GM19395 (cell line): Measurements from ENCODE around the gene PKMYT1.

Experiments used
- ATAC-seq: cut with Tn5 transposase; IDR thresholded peaks from one replicate; pipeline ENCODE4 v1.9.1; 2021; ENCODE audit warnings: mild to moderate bottlenecking, moderate library complexity; ENCODE audit not compliant: unreplicated experiment

PKMYT1 gene

DNA sequence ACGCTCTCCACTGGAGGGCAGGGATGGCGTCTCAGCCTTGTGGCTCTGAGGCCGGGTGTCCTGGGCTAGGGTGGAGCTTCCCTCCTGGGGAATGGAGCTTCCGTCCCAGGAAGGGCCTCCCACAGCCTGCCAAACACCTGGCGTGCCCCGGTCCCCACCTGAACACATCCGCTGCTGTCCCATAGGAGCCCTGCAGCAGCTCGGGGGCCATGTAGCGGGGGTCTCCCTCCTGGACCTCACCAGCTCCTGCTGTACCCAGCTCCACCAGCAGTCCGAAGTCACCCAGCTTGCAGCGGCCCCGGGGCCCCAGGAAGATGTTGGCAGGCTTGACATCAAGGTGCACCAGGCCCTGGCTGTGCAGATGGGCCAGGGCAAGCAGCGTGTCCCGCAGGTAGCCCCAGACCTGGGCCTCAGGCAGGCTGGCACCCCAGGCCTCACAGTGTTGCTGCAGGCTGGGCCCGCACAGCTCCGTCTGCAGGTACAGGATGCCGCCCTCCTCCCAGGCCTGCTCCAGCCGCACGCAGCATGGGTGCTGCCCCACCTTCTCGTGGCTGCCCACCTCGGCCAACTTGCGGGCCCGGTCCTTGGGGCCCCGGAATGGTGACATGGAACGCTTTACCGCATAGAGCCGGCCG is 5.0 kb downstream of the PKMYT1 start:
- no peak for ATAC-seq

DNA sequence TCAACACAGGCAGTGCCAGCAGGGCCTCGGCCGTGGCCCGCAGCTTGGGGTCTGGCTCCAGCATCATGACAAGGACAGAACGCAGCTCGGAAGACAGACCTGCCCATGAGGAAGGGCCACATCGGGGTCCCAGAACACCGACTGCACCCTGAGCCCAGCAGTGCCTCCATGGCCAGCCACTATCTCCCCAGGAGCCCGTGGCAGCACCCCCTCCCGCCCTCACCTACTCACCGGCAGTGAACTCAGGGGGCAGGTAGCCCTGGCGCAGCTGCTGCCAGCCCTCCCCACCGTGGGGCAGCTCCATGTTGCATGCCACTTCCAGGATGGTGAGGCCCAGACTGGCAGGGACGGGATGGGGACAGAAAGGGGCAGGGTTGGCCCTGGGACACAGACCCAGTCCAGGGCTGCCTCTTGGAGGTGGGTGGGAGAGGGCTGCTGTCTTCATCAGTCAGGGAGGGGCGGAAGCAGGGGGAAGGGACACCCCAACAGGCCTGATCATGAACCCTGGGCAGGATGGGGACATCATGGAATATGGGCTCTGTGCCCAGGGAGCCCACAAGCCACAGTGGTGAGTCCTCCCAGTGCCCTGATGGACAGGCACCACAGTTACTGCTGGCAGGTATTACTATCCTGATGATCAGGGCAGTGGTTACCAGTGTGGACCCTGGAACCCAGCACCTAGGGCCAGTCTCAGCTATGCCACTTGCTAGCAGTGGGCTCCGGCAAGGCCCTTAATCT is 5.8 kb downstream of the PKMYT1 start:
- no peak for ATAC-seq

DNA sequence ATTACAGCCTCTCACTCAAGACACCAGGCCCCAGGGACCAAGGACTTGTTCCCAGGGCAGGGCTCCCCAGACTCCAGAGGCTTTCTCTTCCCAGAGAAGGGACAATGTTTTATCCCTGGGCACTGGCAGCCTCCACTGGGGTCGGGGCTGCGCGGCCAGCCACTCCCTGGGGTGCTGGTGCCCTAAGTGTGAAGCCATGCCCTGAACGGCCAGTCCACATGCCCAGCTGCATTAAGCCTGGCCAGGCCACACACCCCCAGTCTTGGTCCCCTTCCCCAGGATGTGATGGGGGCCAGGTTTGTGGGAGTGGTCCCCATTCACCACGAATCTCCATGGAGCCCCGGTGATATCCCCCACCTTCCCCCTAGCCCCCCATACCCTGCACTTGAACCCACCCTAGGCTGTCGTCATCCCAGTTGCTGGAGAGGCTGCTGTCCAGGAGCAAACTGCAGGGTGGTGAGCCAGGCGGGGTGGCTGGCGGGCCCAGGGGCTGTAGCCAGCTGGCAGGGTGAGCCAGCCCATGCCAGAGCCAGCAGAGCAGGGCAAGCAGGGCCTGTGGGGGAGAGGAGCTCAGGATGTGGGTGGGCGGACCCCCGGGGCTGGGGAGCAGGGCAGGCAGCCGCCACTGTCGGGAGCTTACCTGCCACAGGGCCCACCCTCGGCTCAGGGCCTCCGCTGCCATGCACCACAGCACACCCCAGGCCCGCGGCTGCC is 6.5 kb downstream of the PKMYT1 start:
- ATAC-seq: no peak

DNA sequence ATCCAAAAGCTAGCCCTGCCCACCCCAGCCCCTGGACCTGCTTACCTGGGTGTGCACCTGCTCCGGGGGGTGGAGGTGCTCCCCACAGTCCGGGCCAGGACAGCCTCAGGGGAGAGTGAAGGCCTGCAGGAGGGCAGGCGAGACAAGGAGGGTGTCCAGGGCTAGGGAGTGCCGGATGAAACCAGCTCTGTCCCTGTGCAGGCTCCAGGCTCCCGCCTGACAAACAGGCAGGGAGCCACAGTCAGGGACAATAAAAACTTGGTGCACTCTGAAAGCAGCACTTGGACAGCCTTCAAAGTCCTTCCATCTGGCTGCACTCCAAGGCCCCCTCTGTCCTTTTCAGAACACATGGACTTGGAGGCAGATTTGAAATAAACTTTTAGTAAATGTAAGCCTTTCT is 7.2 kb downstream of the PKMYT1 start:
- ATAC-seq: no peak

DNA sequence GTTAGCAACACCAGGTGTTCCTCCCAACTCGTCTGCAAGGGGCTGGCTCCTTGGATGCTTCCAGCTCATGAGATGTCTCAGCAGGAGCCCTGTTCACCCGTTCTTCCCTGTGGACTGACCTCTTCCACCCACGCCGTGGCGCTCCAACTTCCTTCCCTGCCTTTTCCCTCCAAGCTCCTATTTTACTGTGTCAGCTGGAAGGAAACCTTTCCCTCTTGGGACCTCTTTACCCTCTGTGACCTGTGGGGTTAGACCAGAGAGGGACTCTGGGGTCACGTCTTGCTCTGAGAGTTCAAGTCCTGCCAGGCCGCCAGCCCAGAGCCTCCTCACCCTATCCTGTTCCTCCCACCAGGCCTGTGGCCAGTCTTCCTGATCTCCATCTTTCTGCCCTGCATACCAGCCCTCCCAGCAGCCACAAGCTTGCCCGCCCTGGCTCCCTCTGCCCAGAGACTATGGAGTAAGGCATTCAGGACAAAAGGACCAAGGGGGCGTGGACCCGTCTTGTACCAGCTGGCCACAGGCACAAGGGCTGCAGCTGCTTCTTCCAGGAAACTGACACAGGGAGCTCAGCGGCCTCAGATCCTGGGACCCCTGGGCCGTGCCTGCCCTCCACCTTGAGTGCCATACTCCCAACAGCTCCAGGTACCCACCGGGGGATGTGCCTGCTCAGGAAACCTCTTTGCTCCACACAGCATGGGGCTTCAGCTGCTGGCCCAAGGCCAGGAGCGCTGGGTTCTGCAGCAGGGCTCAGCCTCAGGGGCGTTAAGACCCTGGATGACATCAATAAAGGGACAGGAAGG is 8.1 kb downstream of the PKMYT1 start:
- no peak for ATAC-seq

DNA sequence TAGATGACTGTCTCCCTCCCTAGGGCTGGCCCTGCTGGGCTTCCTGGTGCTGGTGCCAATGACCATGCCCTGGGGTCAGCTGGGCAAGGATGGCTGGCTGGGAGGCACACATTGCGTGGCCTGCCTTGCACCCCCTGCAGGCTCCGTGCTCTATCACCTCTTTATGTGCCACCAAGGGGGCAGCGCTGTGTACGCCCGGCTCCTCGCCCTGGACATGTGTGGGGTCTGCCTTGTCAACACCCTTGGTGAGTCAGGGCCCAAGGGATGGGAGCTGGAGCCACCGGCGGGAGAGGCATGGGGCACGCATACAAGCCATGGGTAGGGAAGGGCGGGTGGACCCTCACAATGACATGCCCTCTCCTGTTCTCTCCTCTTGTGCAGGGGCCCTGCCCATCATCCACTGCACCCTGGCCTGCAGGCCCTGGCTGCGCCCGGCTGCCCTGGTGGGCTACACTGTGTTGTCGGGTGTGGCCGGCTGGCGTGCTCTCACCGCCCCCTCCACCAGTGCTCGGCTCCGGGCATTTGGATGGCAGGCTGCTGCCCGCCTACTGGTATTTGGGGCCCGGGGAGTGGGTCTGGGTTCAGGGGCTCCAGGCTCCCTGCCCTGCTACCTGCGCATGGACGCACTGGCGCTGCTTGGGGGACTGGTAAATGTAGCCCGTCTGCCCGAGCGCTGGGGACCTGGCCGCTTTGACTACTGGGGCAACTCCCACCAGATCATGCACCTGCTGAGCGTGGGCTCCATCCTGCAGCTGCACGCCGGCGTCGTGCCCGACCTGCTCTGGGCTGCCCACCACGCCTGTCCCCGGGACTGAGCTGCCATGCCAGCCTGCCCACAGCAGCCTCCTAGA is 8.9 kb downstream of the PKMYT1 start:
- no peak for ATAC-seq

DNA sequence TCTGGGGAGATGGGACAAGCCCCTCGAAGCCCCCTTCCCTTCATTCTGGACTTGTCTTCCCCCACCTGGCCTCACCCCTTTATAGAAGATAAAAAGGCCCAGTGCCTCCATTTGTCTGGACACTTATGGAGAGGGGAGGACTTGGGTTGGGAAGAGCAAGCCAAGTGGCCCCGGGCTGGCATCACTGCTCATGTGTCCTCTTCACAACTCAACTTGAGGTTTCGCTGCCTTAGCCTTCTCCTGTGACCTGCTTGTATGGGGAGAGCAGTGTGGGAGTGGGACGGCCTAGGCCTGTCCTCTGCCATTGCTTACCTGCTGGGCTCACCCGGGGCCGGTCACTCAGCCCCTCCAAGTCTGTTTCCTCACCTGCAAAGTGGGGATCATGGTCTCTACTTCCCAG is 9.7 kb downstream of the PKMYT1 start:
- no peak for ATAC-seq

DNA sequence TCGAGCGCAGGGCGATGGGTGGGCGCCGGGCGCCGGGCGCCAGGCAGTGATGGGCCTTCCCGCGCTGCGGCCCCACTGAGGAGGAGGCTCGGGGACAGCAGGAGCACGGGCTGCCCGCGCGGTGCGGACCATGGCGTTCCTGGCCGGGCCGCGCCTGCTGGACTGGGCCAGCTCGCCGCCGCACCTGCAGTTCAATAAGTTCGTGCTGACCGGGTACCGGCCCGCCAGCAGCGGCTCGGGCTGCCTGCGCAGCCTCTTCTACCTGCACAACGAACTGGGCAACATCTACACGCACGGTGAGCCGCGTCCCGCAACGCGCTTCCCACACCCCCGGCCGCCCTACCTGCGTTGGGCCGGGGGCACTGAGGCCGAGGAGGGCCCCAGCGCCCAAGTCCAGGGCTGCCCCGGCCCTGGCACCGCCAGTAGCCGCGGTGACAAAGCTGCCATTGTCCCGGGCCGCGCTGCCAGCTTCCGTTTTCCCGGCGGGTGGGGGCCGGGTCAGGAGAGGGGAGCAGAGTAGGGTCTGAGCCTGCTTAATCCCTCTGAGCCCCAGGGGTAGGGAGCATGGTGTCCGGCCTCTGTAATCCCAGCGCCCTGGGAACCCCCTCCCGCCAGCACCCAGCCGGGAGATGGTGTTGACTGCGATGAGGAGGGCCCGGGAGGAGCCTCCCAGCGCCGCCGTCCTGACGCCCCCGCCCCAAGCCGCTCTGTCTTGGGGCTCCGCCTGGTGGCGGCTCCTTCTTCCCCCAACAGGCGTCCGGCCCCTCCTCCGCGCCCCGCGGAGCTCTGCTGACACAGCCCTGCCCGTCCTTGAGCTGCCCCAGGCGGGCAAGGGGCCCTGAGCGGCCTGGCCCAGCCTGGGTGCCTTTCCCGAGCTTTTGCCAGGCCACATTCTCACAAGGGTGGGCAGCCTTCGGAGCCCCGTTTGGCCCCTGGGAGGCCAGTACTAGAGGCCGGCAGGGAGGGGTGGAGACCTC is 10.4 kb downstream of the PKMYT1 start:
- ATAC-seq: no peak

DNA sequence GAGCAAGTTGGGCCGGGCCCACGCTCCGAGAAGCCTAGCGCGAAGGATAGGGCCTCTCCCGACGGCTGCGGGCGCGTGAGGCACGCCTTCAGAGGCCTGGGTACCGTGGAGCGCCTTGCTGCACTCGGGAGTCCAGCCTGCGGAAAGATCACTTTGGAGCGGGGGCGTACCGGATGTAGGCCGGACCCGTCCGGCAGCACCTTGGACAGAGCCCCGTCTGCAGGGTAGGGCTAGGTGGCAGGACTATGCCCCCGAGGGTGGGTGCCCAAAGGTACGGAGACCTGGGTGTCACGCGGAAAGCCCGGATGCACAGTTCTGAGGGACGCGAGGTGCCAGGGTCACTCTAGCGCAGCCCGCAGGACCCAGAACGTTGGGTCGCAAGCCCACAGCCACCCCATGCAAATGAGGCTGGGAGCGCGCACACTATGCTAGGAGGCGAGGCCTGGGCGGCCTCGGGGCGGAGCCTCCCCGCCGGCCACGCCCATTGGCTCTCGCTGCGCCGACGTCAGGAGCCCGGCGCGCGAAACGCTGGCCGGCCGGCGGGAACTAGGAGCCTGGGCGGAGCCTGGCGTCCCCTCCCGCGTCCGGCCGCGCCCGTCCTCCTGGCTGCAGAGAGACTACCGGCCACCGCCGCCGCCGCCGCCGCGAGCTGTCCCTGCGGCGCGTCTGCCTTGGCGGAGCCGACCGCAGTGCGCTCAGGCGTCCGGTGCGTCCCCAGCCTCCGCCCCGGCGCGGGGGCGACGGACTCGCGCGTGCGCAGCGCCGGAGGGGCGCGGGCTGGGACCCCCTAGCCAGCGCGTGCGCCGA is 11.3 kb downstream of the PKMYT1 start, which contains the start of gene PAQR4:
PAQR4 (plus strand) TSS at position 611 of the 807 bp plus-strand sequence. CDS start 327 bp downstream, outside the sequence.
- peak; percentile 71 for ATAC-seq

DNA sequence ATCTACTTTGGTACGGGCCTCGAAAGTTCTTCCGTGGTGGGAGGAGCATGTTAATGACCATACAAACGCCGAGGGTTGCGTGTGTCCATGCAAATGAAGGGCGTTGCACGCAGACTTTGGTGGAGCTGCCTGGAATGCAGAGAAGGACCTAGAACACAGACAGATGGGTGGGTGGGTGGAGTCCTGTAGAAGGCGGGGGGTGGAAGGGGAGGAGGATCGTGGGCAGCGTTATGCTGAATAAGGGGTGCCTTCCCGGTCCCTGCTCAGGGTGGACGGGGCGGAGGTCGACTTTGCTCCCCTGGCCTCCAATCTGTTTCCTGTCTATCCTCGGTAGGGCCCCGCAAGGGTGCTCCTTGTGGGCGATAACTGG is 11.9 kb downstream of the PKMYT1 start:
- ATAC-seq: no peak

DNA sequence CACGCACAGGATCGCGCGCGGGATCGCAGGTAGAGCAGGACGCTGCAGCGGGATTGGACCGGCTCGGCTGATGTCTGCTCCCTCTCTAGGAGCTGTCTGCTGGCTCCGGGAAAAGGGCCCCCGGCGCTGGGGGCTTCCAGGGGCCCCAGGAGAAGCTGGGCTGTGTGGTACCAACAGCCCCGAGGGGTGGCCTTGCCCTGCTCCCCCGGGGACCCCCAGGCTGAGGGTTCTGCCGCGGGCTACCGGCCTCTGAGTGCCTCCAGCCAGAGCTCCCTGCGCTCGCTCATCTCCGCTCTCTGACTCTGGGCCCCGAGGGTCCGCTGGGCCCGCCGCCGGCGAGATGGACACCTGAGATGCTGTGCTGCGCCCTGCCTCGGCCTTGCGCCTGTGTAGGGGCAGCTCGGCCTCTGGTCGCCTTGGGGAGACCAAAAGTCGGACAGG is 12.5 kb downstream of the PKMYT1 start:
- no peak for ATAC-seq

DNA sequence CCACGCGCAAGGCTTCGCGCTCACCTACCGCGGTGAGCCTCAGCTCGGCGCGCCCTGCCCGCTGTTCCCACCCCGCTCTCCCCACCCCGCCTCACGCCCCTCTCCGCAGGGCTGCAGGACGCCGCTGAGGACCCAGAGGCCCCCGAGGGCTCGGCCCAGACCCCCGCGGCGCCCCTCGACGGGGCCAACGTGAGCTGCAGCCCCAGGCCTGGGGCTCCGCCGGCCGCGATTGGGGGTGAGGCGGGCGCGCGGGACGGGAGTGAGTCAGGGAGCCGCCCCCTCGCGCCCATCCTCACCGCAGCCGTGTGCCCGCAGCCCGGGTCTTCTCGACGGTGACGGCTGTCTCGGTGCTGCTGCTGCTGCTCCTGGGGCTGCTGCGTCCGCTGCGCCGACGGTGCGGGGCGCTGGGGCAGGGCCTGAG is 13.0 kb downstream of the PKMYT1 start:
- ATAC-seq: no peak

DNA sequence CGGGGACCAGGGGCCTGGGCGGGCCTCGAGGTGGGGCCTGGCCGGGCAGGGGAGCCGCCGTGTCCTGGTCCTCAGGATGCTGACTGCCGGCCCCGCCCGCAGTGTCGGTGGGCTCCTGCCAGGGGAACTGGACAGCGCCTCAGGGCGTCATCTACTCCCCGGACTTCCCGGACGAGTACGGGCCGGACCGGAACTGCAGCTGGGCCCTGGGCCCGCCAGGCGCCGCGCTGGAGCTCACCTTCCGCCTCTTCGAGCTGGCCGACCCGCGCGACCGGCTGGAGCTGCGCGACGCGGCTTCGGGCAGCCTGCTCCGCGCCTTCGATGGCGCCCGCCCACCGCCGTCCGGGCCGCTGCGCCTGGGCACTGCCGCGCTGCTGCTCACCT is 13.4 kb downstream of the PKMYT1 start:
- ATAC-seq: no peak

DNA sequence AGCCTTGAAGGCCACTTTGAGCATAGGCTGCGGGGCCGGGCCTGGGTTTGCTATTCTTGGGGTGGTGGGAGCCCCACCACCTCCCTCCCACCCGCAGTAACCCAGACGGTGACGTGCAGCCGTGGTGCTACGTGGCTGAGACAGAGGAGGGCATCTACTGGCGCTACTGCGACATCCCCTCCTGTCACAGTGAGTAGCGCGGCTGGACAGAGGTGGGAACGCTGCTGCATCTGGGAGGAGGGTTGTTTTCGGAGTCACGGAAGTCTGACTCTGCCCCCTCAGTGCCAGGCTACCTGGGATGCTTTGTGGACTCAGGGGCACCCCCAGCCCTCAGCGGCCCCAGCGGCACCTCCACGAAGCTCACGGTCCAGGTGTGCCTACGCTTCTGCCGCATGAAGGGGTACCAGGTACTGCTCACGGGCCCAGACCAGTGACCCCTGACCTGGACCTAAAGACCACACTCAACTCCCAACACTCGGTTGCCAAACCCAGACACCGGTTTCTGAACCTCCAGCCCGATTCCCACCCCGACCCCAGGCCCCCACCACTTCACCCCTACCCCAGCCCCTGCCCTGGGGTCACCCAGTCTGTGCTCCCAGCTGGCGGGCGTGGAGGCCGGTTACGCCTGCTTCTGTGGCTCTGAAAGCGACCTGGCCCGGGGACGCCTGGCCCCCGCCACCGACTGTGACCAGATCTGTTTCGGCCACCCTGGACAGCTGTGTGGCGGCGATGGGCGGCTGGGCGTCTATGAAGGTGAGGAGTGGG is 14.0 kb downstream of the PKMYT1 start:
- ATAC-seq: no peak

DNA sequence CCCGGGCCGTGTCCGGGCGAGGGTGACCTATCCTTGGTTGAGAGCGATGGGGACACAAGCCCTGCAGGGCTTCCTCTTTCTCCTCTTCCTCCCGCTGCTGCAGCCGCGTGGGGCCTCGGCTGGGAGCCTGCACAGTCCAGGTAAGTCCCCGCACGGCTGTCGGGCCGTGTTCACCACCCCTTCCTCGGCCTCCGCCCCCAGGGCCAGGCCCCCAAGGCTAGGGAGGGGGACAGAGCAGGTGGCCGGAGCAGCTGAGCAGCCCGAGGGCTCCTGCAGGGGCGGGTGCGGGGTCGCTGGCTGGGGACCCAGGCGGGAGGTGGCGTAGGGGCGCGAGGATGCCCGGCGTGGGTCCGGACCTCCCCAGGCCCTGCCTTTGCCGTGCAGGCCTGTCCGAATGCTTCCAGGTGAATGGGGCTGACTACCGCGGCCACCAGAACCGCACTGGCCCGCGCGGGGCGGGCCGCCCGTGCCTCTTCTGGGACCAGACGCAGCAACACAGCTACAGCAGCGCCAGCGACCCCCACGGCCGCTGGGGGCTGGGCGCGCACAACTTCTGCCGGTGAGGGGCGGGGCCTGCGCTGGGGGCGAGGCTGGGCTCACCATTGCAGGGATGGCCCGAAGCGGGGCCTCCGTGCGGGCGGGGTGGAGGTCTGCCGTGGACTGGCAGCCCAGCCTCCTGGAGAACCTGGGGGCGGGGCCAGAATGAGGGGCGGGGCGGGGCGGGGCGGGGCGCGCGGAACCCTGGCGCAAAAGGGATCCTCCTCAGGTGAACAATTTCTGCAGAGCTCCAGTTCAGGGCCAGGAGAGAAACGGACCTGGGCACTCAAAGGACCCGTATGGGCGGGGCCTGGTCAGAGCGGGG is 15.5 kb downstream of the PKMYT1 start:
- no peak for ATAC-seq

DNA sequence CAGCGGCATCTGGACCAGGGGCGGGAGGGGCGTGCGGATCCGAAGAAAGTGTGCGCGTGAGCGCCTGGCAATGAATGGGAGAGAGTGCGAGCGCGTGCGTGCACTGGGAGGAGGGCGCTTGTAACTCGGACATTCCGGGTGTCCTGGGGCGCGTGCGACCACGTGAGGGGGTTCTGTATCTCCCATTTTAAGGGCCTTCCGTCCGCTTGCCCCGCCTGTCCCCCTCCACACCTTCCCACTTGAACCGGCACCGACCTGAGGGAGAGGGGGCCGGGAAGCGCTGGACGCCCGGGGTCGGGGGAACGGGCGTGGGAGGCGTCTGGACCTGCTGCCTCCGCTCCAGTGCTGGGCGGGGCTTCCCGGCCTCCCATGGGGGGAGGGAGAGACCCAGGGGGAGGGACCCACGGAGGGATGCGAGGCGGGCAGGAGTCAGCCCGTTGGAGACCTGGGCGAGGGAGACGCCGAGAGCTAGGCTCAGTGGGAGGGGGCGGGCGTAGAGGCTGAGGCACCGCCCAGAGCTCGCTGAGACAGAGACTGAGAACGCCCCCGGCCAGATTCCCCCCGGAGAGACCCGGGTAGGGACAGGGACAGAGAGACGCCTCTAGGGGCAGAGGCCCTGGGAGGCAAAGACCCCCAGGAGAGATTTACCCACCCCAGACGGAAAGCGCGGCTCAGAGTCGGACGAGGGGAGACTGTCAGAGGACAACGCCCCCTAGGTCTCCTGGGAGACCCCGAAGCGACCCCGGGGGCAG is 16.3 kb downstream of the PKMYT1 start, which contains the start of gene KREMEN2:
KREMEN2 (plus strand) TSS at position 553 of the 752 bp plus-strand sequence. CDS start 246 bp downstream, outside the sequence.
- ATAC-seq: no peak
